ENCODE results near the gene PLB1. TPM values are rescaled to one million over a fixed set of nuclear protein-coding genes. Genes with fewer than 3 reads are reported as not detected.

PLB1 gene
- total RNA-seq (ENCODE audit: unreplicated experiment), result not detected
- long read RNA-seq, result 0 reads

- peaks cover 1% of the 10 kb centered on the region for H3K9me3 Mint-ChIP-seq (ENCODE audit: unreplicated experiment)
- TF ChIP-seq, protein P1, sequence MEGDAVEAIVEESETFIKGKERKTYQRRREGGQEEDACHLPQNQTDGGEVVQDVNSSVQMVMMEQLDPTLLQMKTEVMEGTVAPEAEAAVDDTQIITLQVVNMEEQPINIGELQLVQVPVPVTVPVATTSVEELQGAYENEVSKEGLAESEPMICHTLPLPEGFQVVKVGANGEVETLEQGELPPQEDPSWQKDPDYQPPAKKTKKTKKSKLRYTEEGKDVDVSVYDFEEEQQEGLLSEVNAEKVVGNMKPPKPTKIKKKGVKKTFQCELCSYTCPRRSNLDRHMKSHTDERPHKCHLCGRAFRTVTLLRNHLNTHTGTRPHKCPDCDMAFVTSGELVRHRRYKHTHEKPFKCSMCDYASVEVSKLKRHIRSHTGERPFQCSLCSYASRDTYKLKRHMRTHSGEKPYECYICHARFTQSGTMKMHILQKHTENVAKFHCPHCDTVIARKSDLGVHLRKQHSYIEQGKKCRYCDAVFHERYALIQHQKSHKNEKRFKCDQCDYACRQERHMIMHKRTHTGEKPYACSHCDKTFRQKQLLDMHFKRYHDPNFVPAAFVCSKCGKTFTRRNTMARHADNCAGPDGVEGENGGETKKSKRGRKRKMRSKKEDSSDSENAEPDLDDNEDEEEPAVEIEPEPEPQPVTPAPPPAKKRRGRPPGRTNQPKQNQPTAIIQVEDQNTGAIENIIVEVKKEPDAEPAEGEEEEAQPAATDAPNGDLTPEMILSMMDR (IDR thresholded peaks at IDR 0.05; ENCODE audit: partially characterized antibody, unreplicated experiment), result no peak
- H3K27ac Mint-ChIP-seq (ENCODE audit: unreplicated experiment), result no peak within 1 kb of the TSS
Observed at GRCh38 chr2:28495551-28496250, at the start of gene PLB1. Gene PLB1, plus strand, starts transcription at chr2:28496060. Its CDS starts 55 bp downstream, at chr2:28496115.

GRCh38 chr2:28446531-28446930 is 49.3 kb upstream of the PLB1 start:
- H3K4me1 Mint-ChIP-seq (ENCODE audit: low read depth, unreplicated experiment), result no peaks in the 10 kb centered on the region
- TF ChIP-seq, protein P1 (IDR thresholded peaks at IDR 0.05; ENCODE audit: partially characterized antibody, unreplicated experiment), result no peak
- peaks cover 7% of the 10 kb centered on the region for H3K27me3 Mint-ChIP-seq (ENCODE audit: unreplicated experiment)
- H3K27ac Mint-ChIP-seq (ENCODE audit: unreplicated experiment), result no peak overlapping the region
- DNase-seq, result no peak
- H3K36me3 Mint-ChIP-seq (ENCODE audit: unreplicated experiment), result no peaks in the 10 kb centered on the region
- no peak overlapping the region for H3K4me3 Mint-ChIP-seq (ENCODE audit: unreplicated experiment)
- H3K9me3 Mint-ChIP-seq (ENCODE audit: unreplicated experiment), result peaks cover 1% of the 10 kb centered on the region

More at GRCh38 chr2:28495551-28496250, at the start of gene PLB1:
- DNase-seq, result no peak
- Mint-ChIP-seq H3K27me3 (ENCODE audit: unreplicated experiment) (no peaks in the 10 kb centered on the region), H3K4me3 (ENCODE audit: unreplicated experiment) (no peak within 1 kb of the TSS), H3K4me1 (ENCODE audit: low read depth, unreplicated experiment) (no peaks in the 10 kb centered on the region), H3K36me3 (ENCODE audit: unreplicated experiment) (no peaks in the 10 kb centered on the region)

- Mint-ChIP-seq H3K27ac (ENCODE audit: unreplicated experiment) (no peak overlapping the region), H3K4me3 (ENCODE audit: unreplicated experiment) (no peak overlapping the region), H3K4me1 (ENCODE audit: low read depth, unreplicated experiment) (no peaks in the 10 kb centered on the region), H3K27me3 (ENCODE audit: unreplicated experiment) (peaks cover 7% of the 10 kb centered on the region), H3K36me3 (ENCODE audit: unreplicated experiment) (no peaks in the 10 kb centered on the region), H3K9me3 (ENCODE audit: unreplicated experiment) (peaks cover 1% of the 10 kb centered on the region)
- DNase-seq, result no peak
- TF ChIP-seq, protein P1 (IDR thresholded peaks at IDR 0.05; ENCODE audit: partially characterized antibody, unreplicated experiment), result no peak
Observed at GRCh38 chr2:28447086-28447485, 48.8 kb upstream of the PLB1 start.

- Mint-ChIP-seq H3K4me3 (ENCODE audit: unreplicated experiment) (no peak overlapping the region), H3K9me3 (ENCODE audit: unreplicated experiment) (peaks cover 1% of the 10 kb centered on the region), H3K27me3 (ENCODE audit: unreplicated experiment) (peaks cover 7% of the 10 kb centered on the region), H3K4me1 (ENCODE audit: low read depth, unreplicated experiment) (no peaks in the 10 kb centered on the region), H3K27ac (ENCODE audit: unreplicated experiment) (no peak overlapping the region), H3K36me3 (ENCODE audit: unreplicated experiment) (no peaks in the 10 kb centered on the region)
- no peak for DNase-seq
- TF ChIP-seq, protein P1 (IDR thresholded peaks at IDR 0.05; ENCODE audit: partially characterized antibody, unreplicated experiment), result no peak
Observed at GRCh38 chr2:28447943-28448792, 47.7 kb upstream of the PLB1 start.

DNA sequence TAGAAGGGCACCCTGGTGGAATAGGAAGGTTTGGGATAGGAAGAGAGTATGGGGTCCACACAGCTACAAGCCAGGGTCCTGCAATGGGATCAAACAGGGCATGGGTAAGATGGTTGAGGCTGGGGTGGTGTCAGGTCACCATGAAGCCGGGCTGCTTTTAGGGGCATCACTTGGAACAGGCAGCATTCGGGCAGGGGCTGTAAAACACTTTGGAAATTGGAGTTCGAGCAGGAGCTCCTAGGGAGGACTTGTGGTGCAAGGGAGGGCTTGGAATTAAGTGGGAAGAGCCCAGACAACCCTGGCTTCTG is 47.1 kb upstream of the PLB1 start:
- no peak overlapping the region for H3K4me3 Mint-ChIP-seq (ENCODE audit: unreplicated experiment)
- H3K27me3 Mint-ChIP-seq (ENCODE audit: unreplicated experiment), result peaks cover 5% of the 10 kb centered on the region
- no peak overlapping the region for H3K27ac Mint-ChIP-seq (ENCODE audit: unreplicated experiment)
- peaks cover 1% of the 10 kb centered on the region for H3K9me3 Mint-ChIP-seq (ENCODE audit: unreplicated experiment)
- TF ChIP-seq, protein P1 (IDR thresholded peaks at IDR 0.05; ENCODE audit: partially characterized antibody, unreplicated experiment), result no peak
- no peak for DNase-seq
- H3K36me3 Mint-ChIP-seq (ENCODE audit: unreplicated experiment), result no peaks in the 10 kb centered on the region
- H3K4me1 Mint-ChIP-seq (ENCODE audit: low read depth, unreplicated experiment), result no peaks in the 10 kb centered on the region

Measured in glutamatergic neuron (in vitro differentiated cells).